GM19455 (cell line): ENCODE measurements around the gene RFX4.

Experiments used
- ATAC-seq: cut with Tn5 transposase; IDR thresholded peaks from one replicate; pipeline ENCODE4 v1.9.1; 2021; ENCODE audit not compliant: unreplicated experiment

The RFX4 gene

GRCh38 chr12:106645465-106646330 is 62.9 kb downstream of the RFX4 start:
- ATAC-seq = no peak

GRCh38 chr12:106646472-106646871 is 63.7 kb downstream of the RFX4 start:
- ATAC-seq = no peak

GRCh38 chr12:106647793-106648514 is 65.2 kb downstream of the RFX4 start:
- ATAC-seq = no peak

- no peak for ATAC-seq
Measured at GRCh38 chr12:106648736-106649135, 65.9 kb downstream of the RFX4 start.

- ATAC-seq = no peak
Measured at GRCh38 chr12:106651552-106651951, 68.7 kb downstream of the RFX4 start.

GRCh38 chr12:106652510-106653015 is 69.8 kb downstream of the RFX4 start:
- ATAC-seq = no peak

GRCh38 chr12:106655577-106655976 is 72.8 kb downstream of the RFX4 start:
- no peak for ATAC-seq

- ATAC-seq = no peak
Measured at GRCh38 chr12:106657488-106657887, 74.7 kb downstream of the RFX4 start.

GRCh38 chr12:106663385-106663784 is 80.6 kb downstream of the RFX4 start:
- no peak for ATAC-seq

GRCh38 chr12:106669216-106669615 is 86.4 kb downstream of the RFX4 start:
- no peak for ATAC-seq

- ATAC-seq = no peak
Measured at GRCh38 chr12:106670131-106670530, 87.3 kb downstream of the RFX4 start.

- ATAC-seq = no peak
Measured at GRCh38 chr12:106671840-106672239, 89.0 kb downstream of the RFX4 start.

- ATAC-seq = no peak
Measured at GRCh38 chr12:106672314-106673025, 89.7 kb downstream of the RFX4 start.

- no peak for ATAC-seq
Measured at GRCh38 chr12:106673141-106673540, 90.3 kb downstream of the RFX4 start.

- no peak for ATAC-seq
Measured at GRCh38 chr12:106675651-106676435, 93.0 kb downstream of the RFX4 start.

GRCh38 chr12:106679574-106679973 is 96.8 kb downstream of the RFX4 start:
- ATAC-seq = no peak

GRCh38 chr12:106680280-106680679 is 97.5 kb downstream of the RFX4 start:
- no peak for ATAC-seq

GRCh38 chr12:106681210-106681609 is 98.4 kb downstream of the RFX4 start:
- ATAC-seq = no peak

GRCh38 chr12:106682594-106683234 is 99.9 kb downstream of the RFX4 start:
- ATAC-seq = no peak

GRCh38 chr12:106684497-106684896 is 101.7 kb downstream of the RFX4 start:
- ATAC-seq = no peak
